NCI-H2196 (cell line): ENCODE results near the gene TSHZ2.

Source experiments
- DNase-seq: peaks from one replicate; lab custom pipeline; 2025; ENCODE audit not compliant: unreplicated experiment; lab: John Stamatoyannopoulos, UW

The TSHZ2 gene

GRCh38 chr20:53124075-53124551, 152.0 kb downstream of the TSHZ2 start:
- DNase-seq = peak; percentile 21

DNA sequence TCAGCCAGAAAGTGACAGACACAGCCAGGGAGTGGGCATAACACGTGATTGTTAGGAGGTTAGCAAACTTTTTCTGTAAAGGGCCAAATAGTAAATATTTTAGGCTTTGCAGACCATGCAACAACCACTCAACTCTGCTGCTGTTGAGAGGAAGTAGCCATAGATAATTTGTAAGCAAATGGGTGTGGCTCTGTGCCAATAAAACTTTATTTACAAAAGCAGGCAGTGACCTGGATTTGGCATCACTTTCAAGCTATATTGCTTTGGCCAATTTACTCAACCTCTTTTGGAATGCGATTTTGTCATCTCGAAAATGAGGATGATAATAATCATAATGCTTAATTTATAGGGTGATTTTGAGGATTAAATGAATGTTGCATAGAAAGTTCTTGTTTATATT, 152.6 kb downstream of the TSHZ2 start:
- DNase-seq = peak; percentile 15

DNA sequence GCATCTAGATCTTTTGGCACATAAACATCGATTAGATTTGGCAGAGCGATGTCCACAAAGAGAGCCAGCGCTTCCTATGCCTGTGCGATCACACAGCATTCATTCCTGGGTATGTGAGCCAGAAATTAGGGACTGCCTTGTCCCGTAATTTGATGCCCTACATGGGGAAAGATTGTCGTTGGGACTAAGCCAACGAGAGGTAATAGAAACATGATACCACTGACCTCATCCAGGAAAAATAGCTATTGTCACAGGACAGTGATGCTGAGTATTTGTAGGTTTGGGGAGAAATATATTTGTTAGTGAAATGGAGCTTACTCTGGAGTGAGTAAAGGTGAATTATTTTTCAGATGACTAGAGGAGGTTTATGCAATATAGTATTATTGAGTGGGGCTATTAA, 154.0 kb downstream of the TSHZ2 start:
- peak; percentile 64 for DNase-seq

DNA sequence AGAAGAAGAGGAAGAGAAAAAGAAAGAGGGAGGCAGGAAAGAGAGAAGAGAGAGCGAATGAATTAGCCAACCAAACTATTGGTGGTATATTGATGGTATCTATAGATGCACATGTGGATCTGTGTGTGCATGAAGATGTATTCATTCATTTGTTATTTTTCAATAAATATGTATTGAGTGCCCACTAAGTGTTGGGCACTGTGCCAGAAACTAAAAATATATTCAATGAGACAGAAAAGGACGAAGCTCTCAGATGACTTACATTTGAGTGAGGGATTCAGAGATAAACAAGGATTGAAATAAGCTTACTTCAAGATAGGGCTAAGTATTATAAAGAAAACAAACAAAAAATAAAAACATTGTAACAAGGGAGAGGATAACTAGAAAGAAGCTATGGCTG, 154.9 kb downstream of the TSHZ2 start:
- no peak for DNase-seq

GRCh38 chr20:53128004-53128403, 155.8 kb downstream of the TSHZ2 start:
- no peak for DNase-seq

DNA sequence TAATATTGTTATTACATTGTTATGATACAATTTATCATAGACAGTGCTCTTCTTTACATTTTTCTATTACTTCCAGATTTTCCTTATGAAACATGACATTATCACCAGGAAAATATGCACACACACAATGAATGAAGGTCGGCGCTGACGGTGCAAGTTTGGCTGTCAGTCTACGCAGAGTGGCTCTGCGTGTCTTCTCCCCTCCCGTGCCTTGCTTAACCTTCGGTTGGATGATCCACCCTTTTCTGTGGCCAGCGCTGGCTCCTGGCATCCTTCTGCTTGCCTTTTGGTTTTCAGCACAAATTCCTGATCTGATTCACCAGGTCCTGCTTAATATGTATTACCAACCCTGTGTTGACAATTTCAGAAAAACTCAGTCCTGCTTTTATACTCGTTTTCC, 157.4 kb downstream of the TSHZ2 start:
- no peak for DNase-seq

- DNase-seq = no peak
Observed at GRCh38 chr20:53130795-53131194, 158.6 kb downstream of the TSHZ2 start.

DNA sequence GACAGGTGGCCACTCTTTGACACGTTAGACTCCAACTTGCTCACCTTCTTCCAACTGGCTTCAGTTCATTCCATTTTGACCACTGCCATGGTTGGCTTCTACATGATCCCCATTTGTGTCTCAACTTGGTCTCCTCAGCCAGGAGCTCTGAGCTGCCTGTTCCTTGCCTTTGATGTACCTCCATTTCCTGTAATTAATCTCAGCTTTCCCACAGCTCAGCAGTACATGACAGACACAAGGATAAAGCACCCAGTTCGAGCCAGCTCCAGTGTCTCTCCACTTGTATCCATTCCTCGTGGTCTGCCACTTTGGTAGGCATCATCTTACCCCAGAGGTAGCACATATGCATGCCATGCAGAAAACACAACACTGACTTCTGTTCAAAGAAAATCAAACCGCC, 161.0 kb downstream of the TSHZ2 start:
- no peak for DNase-seq

DNA sequence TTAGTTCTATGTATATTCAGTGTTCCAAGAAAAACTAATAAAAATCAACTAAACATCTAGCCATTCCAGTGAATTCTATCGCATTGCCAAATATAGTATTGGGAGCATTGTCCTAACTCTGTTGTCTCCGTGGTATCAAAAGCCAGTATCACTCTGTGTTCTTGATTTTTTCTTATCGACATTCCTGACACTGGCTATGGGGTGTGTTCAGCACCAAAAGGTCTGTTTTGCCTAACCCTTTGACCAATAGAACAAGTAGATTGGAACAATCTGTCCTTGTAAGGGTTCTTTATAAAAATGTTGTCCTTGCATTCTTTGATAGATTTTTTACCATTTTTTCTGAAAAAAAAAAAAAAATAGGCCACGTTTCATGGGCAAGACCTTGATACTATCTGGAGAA, 161.5 kb downstream of the TSHZ2 start:
- no peak for DNase-seq

- no peak for DNase-seq
Observed at GRCh38 chr20:53136473-53136872, 164.3 kb downstream of the TSHZ2 start.

DNA sequence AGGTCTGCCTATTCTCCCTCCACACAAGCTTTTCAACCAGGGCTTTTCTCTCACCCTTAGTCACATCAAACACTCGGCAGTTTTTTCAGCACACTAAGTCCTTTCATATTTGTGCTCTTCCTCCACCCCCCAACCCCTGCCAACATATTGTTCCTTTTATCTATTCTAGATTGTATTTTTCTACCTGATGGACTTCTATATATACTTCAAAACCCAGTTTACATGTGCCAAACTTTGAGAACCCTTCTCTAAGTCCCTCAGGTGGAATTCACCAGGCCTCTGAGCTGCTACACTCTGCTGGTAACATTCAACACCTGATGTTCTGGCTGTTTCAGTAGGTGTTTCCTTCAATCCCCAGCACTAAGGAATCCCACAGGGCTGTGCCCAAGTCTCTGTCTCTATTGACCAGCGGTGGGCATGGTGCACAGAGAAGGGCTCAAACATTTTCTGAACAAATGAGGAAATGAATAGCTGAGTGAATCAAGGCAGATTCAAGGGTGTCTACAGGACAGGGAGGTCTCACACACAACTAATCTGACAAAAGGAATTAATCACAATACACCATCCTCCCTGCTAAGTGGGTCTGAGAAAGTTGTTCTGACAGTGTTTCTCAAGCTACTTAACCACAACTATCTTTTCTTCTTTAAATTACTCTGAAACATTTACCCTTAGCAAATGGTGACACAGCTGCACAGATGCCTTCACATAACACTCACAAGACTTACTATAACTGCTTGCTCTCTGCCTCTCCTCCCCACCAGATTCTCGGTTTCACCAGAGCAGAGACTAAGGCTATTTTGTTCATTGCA, 166.5 kb downstream of the TSHZ2 start:
- DNase-seq = no peak

GRCh38 chr20:53141201-53142050, 169.3 kb downstream of the TSHZ2 start:
- DNase-seq = no peak

DNA sequence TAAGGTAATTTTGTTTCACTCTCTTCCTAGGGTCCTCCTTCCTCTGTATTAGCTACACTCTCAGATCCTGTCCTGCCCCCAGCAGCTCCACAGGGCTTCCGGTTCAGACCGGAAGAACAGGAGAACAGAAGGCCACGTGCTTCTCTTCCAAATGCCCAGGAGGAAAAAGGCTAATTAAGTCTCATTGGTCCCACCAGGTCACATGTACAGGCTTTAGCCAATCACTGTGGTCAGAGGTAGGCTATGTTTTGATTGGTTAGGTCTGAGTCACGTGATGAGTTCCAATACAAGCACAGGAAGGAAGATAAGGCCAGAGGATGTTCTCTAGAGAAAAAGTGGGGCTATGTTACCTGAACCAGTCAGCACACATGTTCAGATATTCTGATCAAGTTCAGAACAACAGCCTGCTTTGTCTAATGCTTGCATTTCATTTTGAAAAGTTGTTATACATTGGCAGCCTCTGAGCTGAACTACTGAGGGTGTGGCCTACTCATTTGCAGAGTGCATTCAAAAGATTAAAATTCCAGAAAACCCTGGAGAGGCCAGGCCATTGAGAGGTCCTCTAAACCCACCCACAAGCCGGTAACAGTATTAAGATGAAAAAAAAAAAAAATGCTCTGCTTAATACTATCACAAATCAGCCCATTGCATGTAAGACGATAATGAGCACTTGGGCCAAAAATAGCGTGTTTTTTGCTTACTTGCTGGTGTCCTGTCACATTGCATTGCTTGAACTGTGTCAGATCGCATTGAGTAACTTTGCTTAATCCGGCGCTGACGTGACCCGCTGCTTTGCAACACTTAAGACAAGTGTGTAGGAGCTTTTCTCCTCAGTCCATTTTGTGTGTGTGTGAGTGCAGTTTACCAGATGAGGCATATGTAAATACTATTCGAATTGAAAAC, 170.3 kb downstream of the TSHZ2 start:
- DNase-seq = no peak

DNA sequence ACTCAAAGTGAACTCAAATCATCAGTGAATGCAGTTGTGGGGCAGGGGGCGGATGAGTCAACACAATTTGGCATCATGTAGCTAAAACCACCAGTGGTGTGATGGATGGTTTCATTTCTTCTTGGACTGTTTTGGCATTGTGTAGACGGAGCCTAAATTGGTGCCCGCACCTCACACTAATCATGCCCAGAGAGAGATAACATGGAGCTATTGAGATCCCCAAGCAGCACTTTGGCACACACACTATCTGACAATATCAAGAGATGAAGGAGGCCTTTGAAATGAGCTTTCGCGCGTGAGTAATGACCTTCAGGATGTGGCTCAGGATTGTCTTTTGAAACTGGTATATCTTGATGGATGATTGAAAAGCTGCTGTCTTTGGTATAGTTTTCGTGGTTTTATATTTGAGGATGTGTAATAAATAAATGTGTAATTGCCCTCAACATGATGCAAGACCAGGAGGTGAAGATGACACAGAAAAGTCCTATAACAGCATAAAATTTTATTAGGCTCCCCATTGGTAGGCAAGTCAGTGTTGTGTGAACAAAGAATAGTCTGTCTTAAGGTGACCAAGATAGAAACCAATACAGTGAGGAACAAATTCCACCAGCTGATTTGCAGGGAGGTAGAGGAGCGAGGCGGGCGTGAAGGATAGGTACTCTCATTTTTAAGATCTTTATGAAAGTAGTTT, 174.2 kb downstream of the TSHZ2 start:
- DNase-seq = no peak

GRCh38 chr20:53148771-53149147, 176.6 kb downstream of the TSHZ2 start:
- no peak for DNase-seq

GRCh38 chr20:53149148-53149889, 177.2 kb downstream of the TSHZ2 start:
- DNase-seq = peak; percentile 35

GRCh38 chr20:53149890-53150205, 177.7 kb downstream of the TSHZ2 start:
- DNase-seq = no peak

GRCh38 chr20:53150532-53150931, 178.4 kb downstream of the TSHZ2 start:
- no peak for DNase-seq

- DNase-seq = no peak
Observed at GRCh38 chr20:53152228-53152627, 180.1 kb downstream of the TSHZ2 start.

DNA sequence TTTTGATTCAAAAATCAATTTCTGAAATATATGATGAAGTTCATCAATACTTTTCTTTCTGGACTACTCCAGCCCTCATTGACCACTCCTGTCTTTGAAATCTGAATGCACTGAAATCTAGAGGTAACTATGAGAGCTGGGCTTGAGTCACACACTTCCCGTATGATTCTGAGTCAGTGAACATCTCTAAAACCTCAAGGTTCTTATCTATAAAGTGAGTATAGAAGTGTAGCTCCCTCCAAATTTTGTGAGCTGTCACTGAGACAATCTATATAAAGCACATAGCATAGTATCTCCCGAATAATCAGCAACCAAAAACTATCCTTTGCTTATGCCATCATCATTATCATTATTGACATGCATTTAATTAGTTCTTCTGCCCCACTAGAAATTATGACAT, 182.4 kb downstream of the TSHZ2 start:
- no peak for DNase-seq
